ENCODE data around the gene RAB13.
"Not testable (repeated sequence)": the region's sequence is repeated elsewhere in the genome, so short reads cannot be mapped to it uniquely, and the experiment has no call there.

The RAB13 gene

GRCh38 chr1:153987621-153988020, 1.5 kb upstream of the RAB13 start:
- peaks cover 21% of the 10 kb centered on the region for H3F3A ChIP-seq (ENCODE audit: insufficient read depth)
- H3K79me2 ChIP-seq (ENCODE audit: insufficient read depth, low read length) = peaks cover 18% of the 10 kb centered on the region
- peak overlapping the region; percentile 63 for H3K27ac ChIP-seq (ENCODE audit: low read depth, low read length)
- H3K9me2 ChIP-seq (replicated peaks; ENCODE audit: insufficient read depth, low read length) = no peaks in the 10 kb centered on the region
- H2AFZ ChIP-seq (ENCODE audit: low read depth, low read length, severe bottlenecking) = peak overlapping the region; percentile 89
- H3K4me3 ChIP-seq (ENCODE audit: insufficient read depth, low read length, poor library complexity, severe bottlenecking) = no peak overlapping the region
- H3K27me3 ChIP-seq (ENCODE audit: low read length) = no peaks in the 10 kb centered on the region
- peak overlapping the region; percentile 67 for H3K4me2 ChIP-seq (ENCODE audit: low read depth, low read length, poor library complexity, severe bottlenecking)
- no peak for TF ChIP-seq EZH2phosphoT487 (conservative IDR thresholded peaks at IDR 0.05; ENCODE audit: low read length)
- TF ChIP-seq CTCF (IDR thresholded peaks at IDR 0.05; ENCODE audit: insufficient read depth, low read length, poor library complexity, severe bottlenecking) = no peak
- H3K9me3 ChIP-seq (ENCODE audit: insufficient read depth, low read length) = no peaks in the 10 kb centered on the region
- peaks cover 13% of the 10 kb centered on the region for H3K36me3 ChIP-seq (ENCODE audit: low read length)
- peaks cover 6% of the 10 kb centered on the region for H4K20me1 ChIP-seq (ENCODE audit: low read depth, low read length)
- peak overlapping the region; percentile 34 for H3K9ac ChIP-seq (ENCODE audit: low read length)

- Histone ChIP-seq H3K79me2 (ENCODE audit: insufficient read depth, low read length) (no peaks in the 10 kb centered on the region), H3K9me2 (replicated peaks; ENCODE audit: insufficient read depth, low read length) (no peaks in the 10 kb centered on the region), H3F3A (ENCODE audit: insufficient read depth) (0 out of 2 replicates have a peak, but pooled peaks cover 4% of the 10 kb centered on the region), H3K27me3 (ENCODE audit: low read length) (no peaks in the 10 kb centered on the region), H2AFZ (ENCODE audit: low read depth, low read length, severe bottlenecking) (no peak overlapping the region), H3K4me2 (ENCODE audit: low read depth, low read length, poor library complexity, severe bottlenecking) (no peak overlapping the region), H3K36me3 (ENCODE audit: low read length) (no peaks in the 10 kb centered on the region), H3K9me3 (ENCODE audit: insufficient read depth, low read length) (no peaks in the 10 kb centered on the region), H4K20me1 (ENCODE audit: low read depth, low read length) (no peaks in the 10 kb centered on the region), H3K4me3 (ENCODE audit: insufficient read depth, low read length, poor library complexity, severe bottlenecking) (no peak overlapping the region), H3K9ac (ENCODE audit: low read length) (no peak overlapping the region), H3K27ac (ENCODE audit: low read depth, low read length) (no peak overlapping the region)
- no peak for TF ChIP-seq CTCF (IDR thresholded peaks at IDR 0.05; ENCODE audit: insufficient read depth, low read length, poor library complexity, severe bottlenecking)
- no peak for TF ChIP-seq EZH2phosphoT487 (conservative IDR thresholded peaks at IDR 0.05; ENCODE audit: low read length)
These were observed 712 bp downstream of the RAB13 start for GRCh38 chr1:153985341-153985912.

GRCh38 chr1:153984123-153984894, 1.8 kb downstream of the RAB13 start:
- no peak for TF ChIP-seq CTCF (IDR thresholded peaks at IDR 0.05; ENCODE audit: insufficient read depth, low read length, poor library complexity, severe bottlenecking)
- TF ChIP-seq EZH2phosphoT487 (conservative IDR thresholded peaks at IDR 0.05; ENCODE audit: low read length) = no peak
- 0 out of 2 replicates have a peak, but pooled peaks cover 4% of the 10 kb centered on the region for H3F3A ChIP-seq (ENCODE audit: insufficient read depth)
- H3K27me3 ChIP-seq (ENCODE audit: low read length) = no peaks in the 10 kb centered on the region
- H2AFZ ChIP-seq (ENCODE audit: low read depth, low read length, severe bottlenecking) = no peak overlapping the region
- no peaks in the 10 kb centered on the region for H3K36me3 ChIP-seq (ENCODE audit: low read length)
- H3K4me3 ChIP-seq (ENCODE audit: insufficient read depth, low read length, poor library complexity, severe bottlenecking) = no peak overlapping the region
- H3K9me3 ChIP-seq (ENCODE audit: insufficient read depth, low read length) = no peaks in the 10 kb centered on the region
- H4K20me1 ChIP-seq (ENCODE audit: low read depth, low read length) = no peaks in the 10 kb centered on the region
- H3K79me2 ChIP-seq (ENCODE audit: insufficient read depth, low read length) = no peaks in the 10 kb centered on the region
- H3K9ac ChIP-seq (ENCODE audit: low read length) = no peak overlapping the region
- no peak overlapping the region for H3K4me2 ChIP-seq (ENCODE audit: low read depth, low read length, poor library complexity, severe bottlenecking)
- no peaks in the 10 kb centered on the region for H3K9me2 ChIP-seq (replicated peaks; ENCODE audit: insufficient read depth, low read length)
- H3K27ac ChIP-seq (ENCODE audit: low read depth, low read length) = no peak overlapping the region

GRCh38 chr1:153981735-153982134, 4.4 kb downstream of the RAB13 start:
- H3K4me2 ChIP-seq (ENCODE audit: low read depth, low read length, poor library complexity, severe bottlenecking); H3K4me3 ChIP-seq (ENCODE audit: insufficient read depth, low read length, poor library complexity, severe bottlenecking); H3K27me3 ChIP-seq (ENCODE audit: low read length); H3F3A ChIP-seq (ENCODE audit: insufficient read depth); H3K36me3 ChIP-seq (ENCODE audit: low read length); H3K9ac ChIP-seq (ENCODE audit: low read length); H3K9me3 ChIP-seq (ENCODE audit: insufficient read depth, low read length); H3K27ac ChIP-seq (ENCODE audit: low read depth, low read length); H2AFZ ChIP-seq (ENCODE audit: low read depth, low read length, severe bottlenecking); H3K9me2 ChIP-seq (replicated peaks; ENCODE audit: insufficient read depth, low read length); H3K79me2 ChIP-seq (ENCODE audit: insufficient read depth, low read length); H4K20me1 ChIP-seq (ENCODE audit: low read depth, low read length): not testable (repeated sequence)

GRCh38 chr1:153979091-153979490, 7.0 kb downstream of the RAB13 start:
- H3K4me3 ChIP-seq (ENCODE audit: insufficient read depth, low read length, poor library complexity, severe bottlenecking); H2AFZ ChIP-seq (ENCODE audit: low read depth, low read length, severe bottlenecking); H3K9me3 ChIP-seq (ENCODE audit: insufficient read depth, low read length); H3K9me2 ChIP-seq (replicated peaks; ENCODE audit: insufficient read depth, low read length); H4K20me1 ChIP-seq (ENCODE audit: low read depth, low read length); H3K27ac ChIP-seq (ENCODE audit: low read depth, low read length); H3K27me3 ChIP-seq (ENCODE audit: low read length); H3K36me3 ChIP-seq (ENCODE audit: low read length); H3F3A ChIP-seq (ENCODE audit: insufficient read depth): not testable (repeated sequence)
- H3K9ac ChIP-seq (ENCODE audit: low read length) = peak overlapping the region; percentile 93; the same call in 1 of the 2 replicates
- peaks cover 21% of the 10 kb centered on the region for H3K79me2 ChIP-seq (ENCODE audit: insufficient read depth, low read length)
- peak overlapping the region; percentile 92 for H3K4me2 ChIP-seq (ENCODE audit: low read depth, low read length, poor library complexity, severe bottlenecking)
